HepG2 (cell line): ENCODE data around the gene ASTN2. TPM values are rescaled to one million over a fixed set of nuclear protein-coding genes. Genes with fewer than 3 reads are reported as not detected.

ENCODE experiments used
- ATAC-seq: fragments of 200-7000 bp; cut with Tn5 transposase; 3 replicates; pipeline ENCODE4 v1.9.1; 2020; ENCODE audit warnings: mild to moderate bottlenecking, moderate library complexity
- BruUV-seq: library from RNA; stranded (reverse); fragments of 400-500 nt; replicated peaks from 2 replicates; lab custom pipeline; 2021; lab: Mats Ljungman, UMichigan
- CTCF ChIA-PET: fragments of 300-600 bp; formaldehyde crosslinking; extraction: SDS; loops from one replicate; lab custom pipeline; 2021; ENCODE audit warnings: low total read pairs, inconsistent platforms, low intra/inter-chr PET ratio; lab: Yijun Ruan, JAX
- POLR2A ChIA-PET: fragments of 350-600 bp; sonication (Branson Sonifier 250); formaldehyde crosslinking; loops from one replicate; lab custom pipeline; 2020; ENCODE audit warnings: antibody characterized with exemption, inconsistent platforms; lab: Yijun Ruan, JAX
- DNase-seq: peaks from one replicate; pipeline ENCODE4 v3.0.0-alpha.2; 2015; ENCODE audit warnings: low spot score
- FAIRE-seq: peaks from 3 replicates; lab custom pipeline; 2011; peaks lifted over from hg19 to GRCh38; lab: Jason Lieb, UNC
- H2AFZ ChIP-seq: one replicate; pipeline ENCODE4 v1.6.1; 2011; ENCODE audit warnings: low read length, inconsistent platforms
- H3K27ac ChIP-seq: fragments of 300-600 bp; 3 replicates; pipeline ENCODE4 v1.8.0; 2011; ENCODE audit warnings: mixed run types, mild to moderate bottlenecking, mixed read lengths, low read length, inconsistent platforms; ENCODE audit not compliant: insufficient read depth; ENCODE audit errors: extremely low read length
- H3K27me3 ChIP-seq, 2 experiments: fragments of 200-600 bp in 1 of 2; 2 replicates in 1 of 2; 3 replicates in 1 of 2; pipeline versions ENCODE4 v1.6.0 to v1.8.0; 2011; ENCODE audit warnings: low read length in 2 of 2, mild to moderate bottlenecking in 2 of 2, moderate library complexity in 2 of 2, inconsistent platforms in 1 of 2; ENCODE audit not compliant: insufficient read depth in 2 of 2, control insufficient read depth in 1 of 2
- H3K36me3 ChIP-seq, 2 experiments: fragments of 200-600 bp in 1 of 2; replicated peaks in 1 of 2; 2 replicates in 1 of 2; 3 replicates in 1 of 2; pipeline versions ENCODE4 v1.5.1 to v1.8.0; 2011; ENCODE audit warnings: low read length in 2 of 2, inconsistent platforms in 1 of 2; ENCODE audit not compliant: insufficient read depth in 2 of 2, control insufficient read depth in 1 of 2
- H3K4me1 ChIP-seq: 2 replicates; pipeline ENCODE4 v1.5.1; 2012; ENCODE audit warnings: low read length, inconsistent platforms; ENCODE audit not compliant: insufficient read depth
- H3K4me2 ChIP-seq: 2 replicates; pipeline ENCODE4 v1.6.0; 2011; ENCODE audit warnings: low read depth, low read length, inconsistent platforms
- H3K4me3 ChIP-seq, 3 experiments: fragments of 200-600 bp in 1 of 3; sonication (generic), shearing (Covaris generic) in 1 of 3; replicated peaks in 1 of 3; 2 replicates each; pipeline ENCODE4 v1.5.1; 2011 to 2016; ENCODE audit warnings: low read length in 3 of 3, inconsistent platforms in 2 of 3, low read depth in 2 of 3, mild to moderate bottlenecking in 2 of 3, control low read depth in 1 of 3, mixed read lengths in 1 of 3; ENCODE audit not compliant: insufficient read depth in 1 of 3
- H3K79me2 ChIP-seq: one replicate; pipeline ENCODE4 v1.6.1; 2011; ENCODE audit warnings: low read length, inconsistent platforms; ENCODE audit not compliant: insufficient read depth
- H3K9ac ChIP-seq: 2 replicates; pipeline ENCODE4 v1.6.0; 2011; ENCODE audit warnings: mild to moderate bottlenecking, low read depth, low read length, inconsistent platforms; ENCODE audit not compliant: insufficient read depth
- H3K9me3 ChIP-seq: 2 replicates; pipeline ENCODE4 v1.5.1; 2012; ENCODE audit warnings: mild to moderate bottlenecking, low read length
- H4K20me1 ChIP-seq: 2 replicates; pipeline ENCODE4 v1.6.0; 2011; ENCODE audit warnings: inconsistent platforms, mild to moderate bottlenecking, low read length, moderate library complexity; ENCODE audit not compliant: insufficient read depth
- CBX2 ChIP-seq, 2 experiments: fragments of 200-600 bp in 1 of 2; sonication (generic); formaldehyde crosslinking in 1 of 2; IDR thresholded peaks; 2 replicates each; pipeline versions ENCODE4 v1.7.0 to v1.8.1; 2018 to 2022; ENCODE audit warnings: low read depth in 2 of 2, low read length in 1 of 2, mild to moderate bottlenecking in 1 of 2, missing genetic modification reagents in 1 of 2
- MAFF ChIP-seq: IDR thresholded peaks from 2 replicates; pipeline ENCODE4 v1.6.1; 2011; ENCODE audit warnings: low read depth, low read length, improper control_type of control experiment
- MAFK ChIP-seq, 2 experiments: IDR thresholded peaks in 1 of 2; conservative IDR thresholded peaks in 1 of 2; 2 replicates each; pipeline ENCODE4 v1.6.1; 2011; ENCODE audit warnings: improper control_type of control experiment in 2 of 2, low read length in 2 of 2
- MXD3 ChIP-seq: IDR thresholded peaks from 2 replicates; pipeline ENCODE4 v1.6.1; 2016; ENCODE audit warnings: mild to moderate bottlenecking, missing biosample characterization, missing genetic modification reagents
- SNRNP70 ChIP-seq: fragments of 200-400 bp; formaldehyde crosslinking; IDR thresholded peaks from 2 replicates; pipeline ENCODE4 v1.6.1; 2017; ENCODE audit warnings: mild to moderate bottlenecking, low read depth, low read length, moderate library complexity
- ZNF205 ChIP-seq: IDR thresholded peaks from 2 replicates; pipeline ENCODE4 v1.6.1; 2018; ENCODE audit warnings: missing biosample characterization, missing genetic modification reagents
- ZNF577 ChIP-seq: sonication (generic); formaldehyde crosslinking; IDR thresholded peaks from 2 replicates; pipeline ENCODE4 v1.4.0; 2020; ENCODE audit warnings: mild to moderate bottlenecking, low read depth, missing genetic modification reagents, borderline replicate concordance
- ZNF609 ChIP-seq: sonication (generic); formaldehyde crosslinking; IDR thresholded peaks from 2 replicates; pipeline ENCODE4 v1.4.0; 2020; ENCODE audit warnings: mild to moderate bottlenecking, missing genetic modification reagents, borderline replicate concordance
- WGBS: methylation state at CpG from one replicate; pipeline ENCODE4 v1.1.6; 2017; ENCODE audit warnings: low lambda C conversion rate; 5-methylcytosine and 5-hydroxymethylcytosine counted together
- in situ Hi-C: cut with HindIII; loops from 2 replicates; pipeline ENCODE4 v1.10.0; 2017; ENCODE audit warnings: low pct_unique_long_range_greater_than_20kb; ENCODE audit not compliant: extremely low pct_ligation_motif_present
- intact Hi-C: fragments of 100-400 bp; cut with micrococcal nuclease; formaldehyde crosslinking; loops from one replicate; pipeline ENCODE4 v1.10.0; 2022; ENCODE audit not compliant: unreplicated experiment
- polyA plus RNA-seq, 8 experiments: library from polyadenylated mRNA; depleted of rRNA in 3 of 8; stranded (reverse) in 7 of 8; unstranded in 1 of 8; fragments of >200 nt; fragmentation: Illumina TruSeq in 4 of 8; extraction: Trizol in 4 of 8; gene quantifications; 2 replicates each; pipeline versions ENCODE4 v1.2.1 to v1.2.3, GENCODE V29; 2011 to 2016; ENCODE audit warnings: low read depth in 4 of 8, missing spikeins in 1 of 8, mixed read lengths in 1 of 8; ENCODE audit not compliant: insufficient read depth in 1 of 8
- total RNA-seq, 5 experiments: library from RNA; depleted of rRNA; stranded (reverse); fragments of >200 nt; fragmentation: Illumina TruSeq; extraction: Trizol; gene quantifications; 2 replicates each; pipeline ENCODE4 v1.2.3, GENCODE V29; 2016; ENCODE audit warnings: low read depth in 1 of 5

Gene ASTN2
- total and polyA plus RNA-seq, 2 of the 13 experiments (the other 11 are each of a cell fraction or from before 2014, with no cell fraction given), result 5.2 to 13.5 TPM

GRCh38 chr9:117418111-117418510, 3.3 kb upstream of the ASTN2 start:
- in situ Hi-C loops, result loop anchor here (25.0 kb wide), 1 partner anchor 681 kb away; no protein-coding TSS in a partner anchor
- Histone ChIP-seq H3K27ac (no peak overlapping the region), H3K4me1 (no peaks in the 10 kb centered on the region), H3K4me3 (no peak overlapping the region), H4K20me1 (no peaks in the 10 kb centered on the region), H3K36me3 (no peaks in the 10 kb centered on the region), H2AFZ (no peak overlapping the region), H3K27me3 (peaks cover 4 to 30% of the 10 kb centered on the region in 2 experiments; a peak in 4 of 5 replicates), H3K9me3 (no peaks in the 10 kb centered on the region), H3K4me2 (no peak overlapping the region), H3K79me2 (no peaks in the 10 kb centered on the region), H3K9ac (no peak overlapping the region)
- FAIRE-seq (no peak), DNase-seq (no peak), ATAC-seq (no peak)
- TF ChIP-seq MXD3, result no peak
- TF ChIP-seq SNRNP70, result no peak
- no peak for TF ChIP-seq CBX2 (IDR thresholded peaks at IDR 0.05; ENCODE audit: low read depth, low read length)
- TF ChIP-seq CBX2 (CRISPR knock-in tag; IDR thresholded peaks at IDR 0.05; ENCODE audit: low read depth), result no peak
- intact Hi-C loops, result no loop called here
- WGBS, result 0% methylated on average over 1 of the region's 1 CpG
- ChIA-PET POLR2A (no interaction called here), CTCF (no interaction called here)
- no TSS peak for BruUV-seq

- no peak overlapping the region for H3K27ac ChIP-seq
- TF ChIP-seq ZNF609 (no peak), MAFF (peak; percentile 77), ZNF577 (CRISPR knock-in tag) (no peak), ZNF205 (no peak), MAFK (conservative IDR thresholded peaks at IDR 0.05 in 1 of 2, IDR thresholded peaks at IDR 0.05 in 1 of 2; ENCODE audit: low read length in 2 of 2) (peak; percentile 73 to 86)
- H3K4me1 ChIP-seq, result no peaks in the 10 kb centered on the region
- H3K27me3 ChIP-seq, result peaks cover 4 to 36% of the 10 kb centered on the region in 2 experiments; a peak in 4 of 5 replicates
- DNase-seq (no peak), ATAC-seq (no peak), FAIRE-seq (no peak)
- BruUV-seq, result no TSS peak
- in situ Hi-C loops (loop anchor here (25.0 kb wide), 1 partner anchor 680 kb away; no protein-coding TSS in a partner anchor), intact Hi-C loops (no loop called here)
- no peaks in the 10 kb centered on the region for H3K9me3 ChIP-seq
- no peaks in the 10 kb centered on the region for H3K79me2 ChIP-seq
- POLR2A ChIA-PET, result no interaction called here
- 64% methylated on average over 2 of the region's 2 CpGs for WGBS
- H2AFZ ChIP-seq, result no peak overlapping the region
- no peak overlapping the region for H3K4me3 ChIP-seq
- H3K4me2 ChIP-seq, result no peak overlapping the region
- CTCF ChIA-PET, result no interaction called here
- H4K20me1 ChIP-seq, result no peaks in the 10 kb centered on the region
- H3K36me3 ChIP-seq, result no peaks in the 10 kb centered on the region
- no peak overlapping the region for H3K9ac ChIP-seq
These were observed 2.0 kb upstream of the ASTN2 start for GRCh38 chr9:117416856-117417255.
